IMR-90 (cell line): ENCODE measurements around the gene NKX1-1.

ENCODE experiments used
- BHLHE40 ChIP-seq: fragments of 150-350 bp; IDR thresholded peaks from 2 replicates; pipeline ENCODE4 v1.6.1; 2016; ENCODE audit warnings: mild to moderate bottlenecking, low read depth, low read length
- CEBPB ChIP-seq: IDR thresholded peaks from 2 replicates; pipeline ENCODE4 v1.6.1; 2012; ENCODE audit warnings: low read depth, low read length, improper control_type of control experiment
- CHD1 ChIP-seq: IDR thresholded peaks from 2 replicates; pipeline ENCODE4 v1.6.1; 2012; ENCODE audit warnings: low read depth, low read length, improper control_type of control experiment
- CTCF ChIP-seq: conservative IDR thresholded peaks from 2 replicates; pipeline ENCODE4 v1.5.1; 2012; ENCODE audit warnings: mild to moderate bottlenecking, low read depth, low read length, improper control_type of control experiment
- MAFK ChIP-seq: IDR thresholded peaks from 2 replicates; pipeline ENCODE4 v1.6.1; 2012; ENCODE audit warnings: low read depth, low read length, improper control_type of control experiment
- NFE2L2 ChIP-seq: fragments of 150-350 bp; IDR thresholded peaks from 2 replicates; pipeline ENCODE4 v1.6.1; 2016; ENCODE audit warnings: low read depth, mild to moderate bottlenecking, low read length
- POLR2A ChIP-seq: IDR thresholded peaks from 2 replicates; pipeline ENCODE4 v1.6.1; 2012; ENCODE audit warnings: mild to moderate bottlenecking, low read depth, low read length
- RAD21 ChIP-seq: IDR thresholded peaks from 2 replicates; pipeline ENCODE4 v1.6.1; 2012; ENCODE audit warnings: low read length, improper control_type of control experiment
- RCOR1 ChIP-seq: IDR thresholded peaks from 2 replicates; pipeline ENCODE4 v1.6.1; 2012; ENCODE audit warnings: mild to moderate bottlenecking, low read length, improper control_type of control experiment; ENCODE audit not compliant: insufficient replicate concordance
- SMC3 ChIP-seq: fragments of 150-350 bp; IDR thresholded peaks from 2 replicates; pipeline ENCODE4 v1.6.1; 2016; ENCODE audit warnings: low read depth, mild to moderate bottlenecking, antibody characterized with exemption, low read length, moderate library complexity
- USF2 ChIP-seq: fragments of 150-350 bp; IDR thresholded peaks from 2 replicates; pipeline ENCODE4 v1.6.1; 2017; ENCODE audit warnings: mild to moderate bottlenecking, antibody characterized with exemption, low read length, low read depth

- TF ChIP-seq POLR2A (no peak), USF2 (no peak), CTCF (no peak), NFE2L2 (no peak), CEBPB (no peak), SMC3 (no peak), CHD1 (no peak), RAD21 (no peak), BHLHE40 (no peak), MAFK (no peak), RCOR1 (no peak)
Observed at GRCh38 chr4:1362046-1362445, 44.2 kb downstream of the NKX1-1 start.
